K562 (cell line): ENCODE measurements around the gene GRAMD1B. TPM values are rescaled to one million over a fixed set of nuclear protein-coding genes. Genes with fewer than 3 reads are reported as not detected.

Source experiments
- ATAC-seq: fragments of 200-7000 bp; cut with Tn5 transposase; 3 replicates; pipeline ENCODE4 v1.9.1; 2020; ENCODE audit warnings: moderate library complexity
- BruUV-seq: library from RNA; stranded (reverse); fragments of 400-500 nt; replicated peaks from 2 replicates; lab custom pipeline; 2021; lab: Mats Ljungman, UMichigan
- CTCF ChIA-PET: fragments of 300-600 bp; formaldehyde crosslinking; extraction: SDS; loops from one replicate; lab custom pipeline; 2021; ENCODE audit warnings: low intra/inter-chr PET ratio; lab: Yijun Ruan, JAX
- POLR2A ChIA-PET: fragments of 300-600, 350-650 bp; sonication (Branson Sonifier 250); formaldehyde crosslinking; extraction: SDS; loops from one replicate; lab custom pipeline; 2021; ENCODE audit warnings: antibody characterized with exemption, inconsistent platforms; lab: Yijun Ruan, JAX
- DNase-seq, 4 experiments: peaks; one replicate each; pipeline versions ENCODE4 v3.0.0 to v3.0.0-alpha.2; 2011 to 2018; ENCODE audit warnings: low spot score in 3 of 4, mixed read lengths in 3 of 4; ENCODE audit errors: extremely low read depth in 1 of 4
- FAIRE-seq: peaks from 2 replicates; lab custom pipeline; 2011; peaks lifted over from hg19 to GRCh38; lab: Jason Lieb, UNC
- H2AFZ ChIP-seq: 2 replicates; pipeline ENCODE4 v1.6.0; 2011; ENCODE audit warnings: low read depth, low read length, control low read depth, inconsistent platforms
- H3K27ac ChIP-seq: fragments of 200-600 bp; 3 replicates; pipeline ENCODE4 v1.8.0; 2011; ENCODE audit warnings: low read depth, mild to moderate bottlenecking, control low read depth, inconsistent platforms, low read length, moderate library complexity, mixed read lengths; ENCODE audit errors: extremely low read depth
- H3K27me3 ChIP-seq, 2 experiments: fragments of 300-600 bp in 1 of 2; 2 replicates in 1 of 2; 3 replicates in 1 of 2; pipeline versions ENCODE4 v1.6.0 to v1.8.0; 2011; ENCODE audit warnings: inconsistent platforms in 2 of 2, low read length in 2 of 2, mild to moderate bottlenecking in 1 of 2, mixed read lengths in 1 of 2, moderate library complexity in 1 of 2; ENCODE audit not compliant: control insufficient read depth in 2 of 2, insufficient read depth in 2 of 2
- H3K36me3 ChIP-seq: fragments of 300-600 bp; 3 replicates; pipeline ENCODE4 v1.8.0; 2011; ENCODE audit warnings: mild to moderate bottlenecking, low read length, inconsistent platforms; ENCODE audit not compliant: control insufficient read depth, insufficient read depth
- H3K4me1 ChIP-seq, 2 experiments: fragments of 200-600 bp in 1 of 2; replicated peaks in 1 of 2; 2 replicates in 1 of 2; 3 replicates in 1 of 2; pipeline versions ENCODE4 v1.5.1 to v1.8.0; 2011; ENCODE audit warnings: inconsistent platforms in 2 of 2, low read length in 2 of 2, mild to moderate bottlenecking in 1 of 2, mixed read lengths in 1 of 2, moderate library complexity in 1 of 2; ENCODE audit not compliant: control insufficient read depth in 2 of 2, insufficient read depth in 2 of 2
- H3K4me2 ChIP-seq: 2 replicates; pipeline ENCODE4 v1.6.1; 2011; ENCODE audit warnings: low read length, control low read depth, inconsistent platforms, mixed read lengths; ENCODE audit not compliant: insufficient read depth
- H3K4me3 ChIP-seq: fragments of 200-600 bp; sonication (generic), shearing (Covaris generic); 2 replicates; pipeline ENCODE4 v1.5.1; 2016; ENCODE audit warnings: control low read depth, inconsistent platforms
- H3K79me2 ChIP-seq: fragments of 200-600 bp; 3 replicates; pipeline ENCODE4 v1.8.0; 2011; ENCODE audit warnings: low read length, inconsistent platforms; ENCODE audit not compliant: control insufficient read depth, insufficient read depth
- H3K9ac ChIP-seq, 2 experiments: 2 replicates each; pipeline versions ENCODE4 v1.6.0 to v1.6.1; 2011; ENCODE audit warnings: low read depth in 2 of 2, low read length in 2 of 2, control low read depth in 1 of 2, inconsistent platforms in 1 of 2, mild to moderate bottlenecking in 1 of 2, mixed read lengths in 1 of 2; ENCODE audit not compliant: insufficient read depth in 1 of 2
- H3K9me1 ChIP-seq: one replicate; pipeline ENCODE4 v1.6.0; 2011; ENCODE audit warnings: inconsistent platforms, mild to moderate bottlenecking, low read length, moderate library complexity; ENCODE audit not compliant: control insufficient read depth, insufficient read depth
- H3K9me3 ChIP-seq: replicated peaks from 2 replicates; pipeline ENCODE4 v1.5.1; 2011; ENCODE audit warnings: low read depth, low read length, inconsistent platforms; ENCODE audit not compliant: control insufficient read depth, insufficient read depth
- H4K20me1 ChIP-seq: replicated peaks from 2 replicates; pipeline ENCODE4 v1.6.1; 2011; ENCODE audit warnings: low read length, inconsistent platforms, mixed read lengths; ENCODE audit not compliant: control insufficient read depth, insufficient read depth
- ARID1B ChIP-seq: fragments of 450-650 bp; IDR thresholded peaks from 2 replicates; pipeline ENCODE4 v1.6.1; 2016; ENCODE audit warnings: antibody characterized with exemption, mild to moderate bottlenecking, inconsistent platforms
- DMBX1 ChIP-seq: fragments of 250-450 bp; sonication (Bioruptor Pico); IDR thresholded peaks from 2 replicates; pipeline ENCODE4 v1.8.0; 2022; ENCODE audit warnings: inconsistent platforms, mild to moderate bottlenecking, moderate library complexity, borderline replicate concordance
- DPF2 ChIP-seq: fragments of 450-650 bp; IDR thresholded peaks from 2 replicates; pipeline ENCODE4 v1.6.1; 2016
- IFI16 ChIP-seq: fragments of 250-450 bp; sonication (Bioruptor Pico); IDR thresholded peaks from 2 replicates; pipeline ENCODE4 v2.1.2; 2022; ENCODE audit warnings: mild to moderate bottlenecking, inconsistent platforms
- MBD2 ChIP-seq: sonication (generic); IDR thresholded peaks from 2 replicates; pipeline ENCODE4 v1.6.1; 2016; ENCODE audit warnings: low read depth, borderline replicate concordance
- MYC ChIP-seq, 2 experiments: fragments of 250-450 bp in 1 of 2; sonication (Bioruptor Pico) in 1 of 2; IDR thresholded peaks; 2 replicates each; pipeline versions ENCODE4 v1.5.1 to v1.6.1; 2012 to 2021; ENCODE audit warnings: low read depth in 2 of 2, borderline replicate concordance in 1 of 2, improper control_type of control experiment in 1 of 2, low read length in 1 of 2, mild to moderate bottlenecking in 1 of 2, moderate library complexity in 1 of 2
- XRCC4 ChIP-seq: IDR thresholded peaks from one replicate; pipeline ENCODE4 v1.6.1; 2011; ENCODE audit not compliant: insufficient read depth, insufficient read length; ENCODE audit errors: extremely low read depth
- ZBTB2 ChIP-seq: fragments of 450-650 bp; IDR thresholded peaks from 2 replicates; pipeline ENCODE4 v1.6.1; 2016; ENCODE audit warnings: antibody characterized with exemption
- ZC3H11A ChIP-seq: IDR thresholded peaks from 2 replicates; pipeline ENCODE4 v1.6.1; 2012; ENCODE audit warnings: low read depth, low read length, improper control_type of control experiment
- ZNF133 ChIP-seq: fragments of 250-450 bp; sonication (Bioruptor Pico); IDR thresholded peaks from 2 replicates; pipeline ENCODE4 v1.4.0; 2020; ENCODE audit warnings: mild to moderate bottlenecking
- ZNF778 ChIP-seq: fragments of 450-650 bp; formaldehyde crosslinking; IDR thresholded peaks from 2 replicates; pipeline ENCODE4 v1.4.0; 2020; ENCODE audit warnings: mild to moderate bottlenecking, moderate library complexity
- WGBS: fragments of 100-300 bp; shearing (Covaris generic); methylation state at CpG from one replicate; pipeline ENCODE4 v1.1.6; 2016; ENCODE audit warnings: low coverage, mixed read lengths; ENCODE audit not compliant: insufficient coverage; ENCODE audit errors: missing lambda C conversion rate; 5-methylcytosine and 5-hydroxymethylcytosine counted together
- in situ Hi-C: fragments of 300-500 bp; cut with MboI; formaldehyde crosslinking; loops from 4 replicates; pipeline ENCODE4 v1.15.0; 2018; ENCODE audit warnings: inconsistent platforms, mixed read lengths
- intact Hi-C: fragments of 100-400 bp; cut with micrococcal nuclease; formaldehyde crosslinking; loops from 2 replicates; pipeline ENCODE4 v1.14.2; 2022
- polyA plus RNA-seq, 8 experiments: library from polyadenylated mRNA; depleted of rRNA in 4 of 8; stranded (reverse) in 5 of 8; unstranded in 3 of 8; fragments of >200 nt; fragmentation: Nextera tagmentation in 2 of 8; fragmentation: Illumina TruSeq in 1 of 8; extraction: Ambion mirVana in 2 of 8; extraction: Trizol in 1 of 8; gene quantifications; 2 replicates each; pipeline versions ENCODE4 v1.2.1 to v1.2.3, GENCODE V29; 2011 to 2014; ENCODE audit warnings: inconsistent platforms in 1 of 8, missing spikeins in 1 of 8
- total RNA-seq, 7 experiments: library from RNA; depleted of rRNA in 6 of 7; stranded (reverse); fragments of >200 nt in 6 of 7; fragmentation: Illumina TruSeq in 2 of 7; extraction: Trizol in 2 of 7; gene quantifications; 2 replicates each; pipeline versions ENCODE4 v1.2.1 to v1.2.3, GENCODE V29; 2011 to 2021; ENCODE audit warnings: low replicate concordance in 1 of 7
- TF ChIP-seq, protein P1 (sequence below): sonication (generic); formaldehyde crosslinking; IDR thresholded peaks from 2 replicates; pipeline ENCODE4 v1.8.1; 2023; ENCODE audit warnings: mild to moderate bottlenecking, missing genetic modification reagents
- TF ChIP-seq, protein P2 (sequence below): sonication (generic); formaldehyde crosslinking; IDR thresholded peaks from 2 replicates; pipeline ENCODE4 v1.8.0; 2022; ENCODE audit warnings: mild to moderate bottlenecking, missing genetic modification reagents
- TF ChIP-seq, protein P3 (sequence below), 2 experiments: IDR thresholded peaks in 1 of 2; conservative IDR thresholded peaks in 1 of 2; 2 replicates each; pipeline ENCODE4 v1.6.1; 2016; ENCODE audit warnings: low read depth in 2 of 2, mild to moderate bottlenecking in 1 of 2, missing compliant biosample characterization in 1 of 2, missing genetic modification characterization in 1 of 2, moderate library complexity in 1 of 2

Gene GRAMD1B
- total and polyA plus RNA-seq, 9 of the 15 experiments (the other 6 are each of a cell fraction or from before 2014, with no cell fraction given) = 0.31 TPM; not detected in 8

GRCh38 chr11:123585706-123586105 lies 155.6 kb downstream of the GRAMD1B start (continued):
- TF ChIP-seq MBD2 (no peak), ARID1B (no peak)

GRCh38 chr11:123586568-123586967 lies 156.5 kb downstream of the GRAMD1B start:
- DNase-seq (no peak), ATAC-seq (no peak), FAIRE-seq (no peak)
- in situ Hi-C loops = no loop called here
- Histone ChIP-seq H3K4me2 (no peak overlapping the region), H2AFZ (no peak overlapping the region), H3K9ac (no peak overlapping the region; a peak in 1 of 4 replicates), H3K9me1 (no peaks in the 10 kb centered on the region), H3K36me3 (no peaks in the 10 kb centered on the region), H3K4me3 (no peak overlapping the region), H3K9me3 (no peaks in the 10 kb centered on the region), H3K79me2 (no peaks in the 10 kb centered on the region), H4K20me1 (peaks cover 5% of the 10 kb centered on the region; the same call in 1 of the 2 replicates), H3K27ac (no peak overlapping the region), H3K4me1 (no peaks in the 10 kb centered on the region), H3K27me3 (peaks cover 2 to 49% of the 10 kb centered on the region in 2 experiments; a peak in 4 of 5 replicates)
- WGBS = under 1% methylated on average over 8 of the region's 8 CpGs
- BruUV-seq = no TSS peak
- POLR2A ChIA-PET = interaction anchor here (0.6 kb wide), 1 partner anchor 11 kb away, joined by 4 read pairs; no protein-coding TSS in a partner anchor
- intact Hi-C loops = no loop called here
- CTCF ChIA-PET = no interaction called here
- TF ChIP-seq IFI16 (CRISPR knock-in tag) = no peak
- TF ChIP-seq ZC3H11A = no peak
- no peak for TF ChIP-seq MYC (IDR thresholded peaks at IDR 0.05; ENCODE audit: low read depth, low read length)
- no peak for TF ChIP-seq MYC (CRISPR knock-in tag; IDR thresholded peaks at IDR 0.05; ENCODE audit: borderline replicate concordance, low read depth)
- TF ChIP-seq ZBTB2 = no peak
- TF ChIP-seq DMBX1 (CRISPR knock-in tag) = no peak
- TF ChIP-seq DPF2 = no peak
- TF ChIP-seq, protein P1, sequence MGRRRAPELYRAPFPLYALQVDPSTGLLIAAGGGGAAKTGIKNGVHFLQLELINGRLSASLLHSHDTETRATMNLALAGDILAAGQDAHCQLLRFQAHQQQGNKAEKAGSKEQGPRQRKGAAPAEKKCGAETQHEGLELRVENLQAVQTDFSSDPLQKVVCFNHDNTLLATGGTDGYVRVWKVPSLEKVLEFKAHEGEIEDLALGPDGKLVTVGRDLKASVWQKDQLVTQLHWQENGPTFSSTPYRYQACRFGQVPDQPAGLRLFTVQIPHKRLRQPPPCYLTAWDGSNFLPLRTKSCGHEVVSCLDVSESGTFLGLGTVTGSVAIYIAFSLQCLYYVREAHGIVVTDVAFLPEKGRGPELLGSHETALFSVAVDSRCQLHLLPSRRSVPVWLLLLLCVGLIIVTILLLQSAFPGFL (CRISPR knock-in tag) = no peak
- TF ChIP-seq XRCC4 = no peak
- no peak for TF ChIP-seq ZNF133
- no peak for TF ChIP-seq ZNF778 (CRISPR knock-in tag)
- TF ChIP-seq, protein P2, sequence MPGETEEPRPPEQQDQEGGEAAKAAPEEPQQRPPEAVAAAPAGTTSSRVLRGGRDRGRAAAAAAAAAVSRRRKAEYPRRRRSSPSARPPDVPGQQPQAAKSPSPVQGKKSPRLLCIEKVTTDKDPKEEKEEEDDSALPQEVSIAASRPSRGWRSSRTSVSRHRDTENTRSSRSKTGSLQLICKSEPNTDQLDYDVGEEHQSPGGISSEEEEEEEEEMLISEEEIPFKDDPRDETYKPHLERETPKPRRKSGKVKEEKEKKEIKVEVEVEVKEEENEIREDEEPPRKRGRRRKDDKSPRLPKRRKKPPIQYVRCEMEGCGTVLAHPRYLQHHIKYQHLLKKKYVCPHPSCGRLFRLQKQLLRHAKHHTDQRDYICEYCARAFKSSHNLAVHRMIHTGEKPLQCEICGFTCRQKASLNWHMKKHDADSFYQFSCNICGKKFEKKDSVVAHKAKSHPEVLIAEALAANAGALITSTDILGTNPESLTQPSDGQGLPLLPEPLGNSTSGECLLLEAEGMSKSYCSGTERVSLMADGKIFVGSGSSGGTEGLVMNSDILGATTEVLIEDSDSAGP (CRISPR knock-in tag) = no peak
- TF ChIP-seq, protein P3, sequence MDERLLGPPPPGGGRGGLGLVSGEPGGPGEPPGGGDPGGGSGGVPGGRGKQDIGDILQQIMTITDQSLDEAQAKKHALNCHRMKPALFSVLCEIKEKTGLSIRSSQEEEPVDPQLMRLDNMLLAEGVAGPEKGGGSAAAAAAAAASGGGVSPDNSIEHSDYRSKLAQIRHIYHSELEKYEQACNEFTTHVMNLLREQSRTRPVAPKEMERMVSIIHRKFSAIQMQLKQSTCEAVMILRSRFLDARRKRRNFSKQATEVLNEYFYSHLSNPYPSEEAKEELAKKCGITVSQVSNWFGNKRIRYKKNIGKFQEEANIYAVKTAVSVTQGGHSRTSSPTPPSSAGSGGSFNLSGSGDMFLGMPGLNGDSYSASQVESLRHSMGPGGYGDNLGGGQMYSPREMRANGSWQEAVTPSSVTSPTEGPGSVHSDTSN (CRISPR knock-in tag; IDR thresholded peaks at IDR 0.05; ENCODE audit: low read depth) = no peak
- TF ChIP-seq, protein P3 (tag; conservative IDR thresholded peaks at IDR 0.05; ENCODE audit: low read depth) = no peak
